ENCODE measurements around the gene KRTAP9-9.

- TF ChIP-seq GATA3 (IDR thresholded peaks at IDR 0.05; ENCODE audit: low read depth, low read length) (no peak), GATA2 (IDR thresholded peaks at IDR 0.05; ENCODE audit: low read depth, low read length) (no peak)
These were observed 1.1 kb downstream of the KRTAP9-9 start for GRCh38 chr17:41256291-41256685.

Measured in SH-SY5Y (cell line).